GM19035 (cell line): Measurements from ENCODE around the gene ZNF407.

ENCODE experiments used
- ATAC-seq: cut with Tn5 transposase; IDR thresholded peaks from one replicate; pipeline ENCODE4 v1.9.1; 2021; ENCODE audit not compliant: unreplicated experiment

ZNF407 gene

GRCh38 chr18:74995419-74995736 lies 397.7 kb downstream of the ZNF407 start:
- no peak for ATAC-seq

GRCh38 chr18:74996055-74996454 lies 398.4 kb downstream of the ZNF407 start:
- ATAC-seq: no peak

- ATAC-seq: no peak
Measured at GRCh38 chr18:74996996-74997395, 399.3 kb downstream of the ZNF407 start.

DNA sequence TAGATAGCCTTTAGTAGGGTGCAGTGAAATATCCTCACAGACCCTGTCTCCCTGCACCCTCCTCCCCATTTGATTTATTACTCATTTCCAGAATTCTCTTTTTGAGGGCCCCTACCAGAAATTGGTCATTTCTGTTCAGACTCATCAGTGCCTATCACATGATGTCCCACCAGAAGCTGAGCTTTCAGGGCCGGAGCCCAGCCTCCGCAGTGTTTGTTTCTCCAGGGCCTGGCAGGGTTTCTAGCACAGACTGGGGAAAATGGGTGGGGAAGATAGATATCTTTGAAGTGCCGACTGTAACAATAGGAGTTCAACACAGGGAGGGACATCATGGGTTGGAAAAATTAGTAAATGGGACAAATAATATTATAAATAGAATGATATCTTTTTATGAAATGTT lies 403.2 kb downstream of the ZNF407 start:
- no peak for ATAC-seq

DNA sequence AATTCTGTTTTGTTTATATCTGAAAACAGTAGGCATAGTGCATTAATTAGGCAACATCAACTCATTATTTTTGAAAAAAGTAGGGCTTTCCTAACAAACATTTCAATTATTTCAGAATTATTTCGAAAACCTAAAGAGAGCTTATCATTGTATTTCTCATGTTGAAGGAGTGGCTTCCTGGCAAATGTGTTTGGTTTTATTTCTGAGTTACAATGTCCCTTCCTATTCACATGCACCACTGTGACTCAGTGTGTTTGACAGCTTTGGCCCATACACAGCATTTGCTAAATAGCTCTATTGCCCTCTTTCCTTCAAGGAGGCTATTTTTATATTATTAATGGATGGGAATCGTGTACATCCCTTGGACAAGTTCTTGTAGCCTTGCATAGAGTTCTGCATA lies 405.4 kb downstream of the ZNF407 start:
- no peak for ATAC-seq

DNA sequence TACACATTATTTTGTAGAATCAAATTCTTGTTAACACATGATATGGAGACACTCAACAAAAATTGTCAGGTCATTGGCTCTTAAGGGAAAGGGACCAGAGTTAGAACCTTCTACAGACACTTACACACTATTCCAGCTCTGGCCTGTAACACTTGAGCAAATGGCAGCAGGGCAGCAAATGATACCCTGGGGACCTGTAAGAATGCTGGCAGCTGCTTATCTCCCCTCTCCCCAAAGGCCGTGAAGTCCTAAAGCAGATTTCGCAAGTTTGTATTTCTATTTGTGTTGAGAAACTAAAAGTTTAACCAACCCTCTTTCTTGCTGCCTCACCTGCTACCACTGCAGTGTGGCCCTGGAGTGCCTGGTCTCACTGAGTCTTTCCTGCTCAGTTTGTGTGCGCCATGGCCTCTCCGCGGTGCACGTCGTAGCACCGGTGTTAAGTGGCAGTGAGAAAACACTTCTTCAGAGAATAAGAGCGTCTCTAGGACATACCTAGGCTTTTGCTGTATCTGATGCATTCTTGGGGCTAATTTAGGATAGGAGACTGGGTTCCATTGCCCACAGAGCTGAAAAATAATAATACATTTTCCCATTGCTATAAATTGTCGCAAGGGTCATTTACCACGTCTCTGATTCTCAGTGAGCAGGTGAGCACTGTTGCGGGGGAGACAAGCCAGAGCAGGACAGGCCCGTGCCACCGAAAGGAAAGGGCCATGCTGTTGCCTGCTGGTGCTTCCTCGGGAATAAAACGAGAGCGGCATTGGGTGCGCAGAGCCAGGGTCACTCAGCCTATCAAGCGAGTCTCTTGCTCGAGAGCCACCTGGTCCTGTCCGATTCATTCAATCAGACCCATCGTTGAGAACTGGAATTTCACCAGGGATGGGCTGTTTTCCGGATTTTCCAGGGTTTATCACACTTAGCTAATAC lies 406.4 kb downstream of the ZNF407 start:
- no peak for ATAC-seq

DNA sequence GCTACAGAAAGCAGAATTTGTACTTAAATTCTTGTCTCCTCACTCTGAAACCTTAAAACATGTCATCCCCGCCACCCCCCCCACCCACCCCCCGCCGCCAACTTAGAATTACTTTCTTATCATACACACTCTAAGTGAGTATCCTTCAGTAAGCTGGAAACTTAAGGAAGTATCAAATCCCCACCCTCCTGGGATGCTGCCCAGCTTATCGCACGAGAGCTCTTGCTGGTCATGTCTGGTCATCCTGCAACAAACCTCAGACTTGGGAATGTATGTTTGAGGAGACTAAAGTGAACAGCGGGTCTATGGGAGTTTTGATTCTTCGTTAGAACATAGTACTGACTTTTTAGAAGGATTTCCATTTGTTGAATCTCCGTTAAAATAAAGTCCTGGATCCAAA lies 408.0 kb downstream of the ZNF407 start:
- no peak for ATAC-seq

- ATAC-seq: no peak
Measured at GRCh38 chr18:75008186-75008585, 410.5 kb downstream of the ZNF407 start.

DNA sequence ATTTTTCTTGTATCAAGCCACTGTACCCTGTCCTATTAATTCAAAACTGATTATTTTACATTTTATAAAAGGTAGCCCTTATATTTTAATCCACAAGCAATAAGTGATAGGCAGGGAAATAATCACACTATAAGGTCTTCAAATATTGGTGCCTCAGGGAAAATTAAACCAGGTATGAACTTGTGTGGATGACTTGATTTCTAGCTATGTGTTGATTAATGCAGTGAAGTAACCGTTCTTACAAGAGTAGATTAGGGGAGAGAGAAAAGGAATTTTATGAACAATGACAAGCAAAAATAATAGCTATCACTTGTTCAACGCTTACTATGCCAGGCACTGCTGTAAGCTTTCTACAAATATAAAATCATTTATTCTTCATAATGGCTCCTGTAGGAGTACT lies 411.6 kb downstream of the ZNF407 start:
- ATAC-seq: no peak

DNA sequence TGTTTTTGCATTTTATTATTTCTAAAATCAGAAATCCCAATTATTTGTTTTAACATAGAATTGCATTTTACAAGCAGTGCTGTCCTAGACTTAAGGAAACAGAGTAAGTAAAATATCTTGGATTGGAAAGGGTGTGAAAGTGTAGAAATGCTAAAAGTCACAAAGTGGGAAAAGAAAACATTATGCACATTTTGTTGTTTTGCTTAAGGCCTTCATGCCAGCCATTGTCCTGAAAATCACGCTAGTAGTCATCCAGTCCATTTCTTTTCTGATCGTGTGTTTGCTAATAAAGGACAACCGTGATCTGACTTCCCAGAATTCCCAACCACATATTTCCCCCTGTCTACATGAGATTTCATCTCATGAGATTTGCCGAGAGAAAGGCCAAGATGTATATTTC lies 412.2 kb downstream of the ZNF407 start:
- ATAC-seq: no peak

- ATAC-seq: no peak
Measured at GRCh38 chr18:75010278-75010677, 412.6 kb downstream of the ZNF407 start.

DNA sequence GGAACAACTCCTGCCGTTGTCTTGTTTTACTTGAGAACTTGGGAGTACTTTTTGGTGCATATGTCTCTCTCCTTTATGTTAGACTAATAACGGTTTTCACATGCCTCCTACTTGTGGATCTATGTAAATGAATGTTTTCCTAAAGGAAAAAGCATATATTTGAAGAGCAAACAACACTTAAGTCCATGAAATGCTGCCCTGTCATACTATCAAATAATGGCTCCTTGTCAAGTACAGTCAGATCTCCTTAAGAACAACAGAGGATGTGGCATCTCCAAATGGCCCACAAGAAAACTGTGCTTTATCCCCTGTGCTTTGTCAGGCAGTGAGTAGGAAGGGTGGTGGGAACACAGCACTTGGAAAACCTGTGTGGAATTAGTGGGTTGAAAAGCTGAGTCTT lies 413.0 kb downstream of the ZNF407 start:
- ATAC-seq: no peak

DNA sequence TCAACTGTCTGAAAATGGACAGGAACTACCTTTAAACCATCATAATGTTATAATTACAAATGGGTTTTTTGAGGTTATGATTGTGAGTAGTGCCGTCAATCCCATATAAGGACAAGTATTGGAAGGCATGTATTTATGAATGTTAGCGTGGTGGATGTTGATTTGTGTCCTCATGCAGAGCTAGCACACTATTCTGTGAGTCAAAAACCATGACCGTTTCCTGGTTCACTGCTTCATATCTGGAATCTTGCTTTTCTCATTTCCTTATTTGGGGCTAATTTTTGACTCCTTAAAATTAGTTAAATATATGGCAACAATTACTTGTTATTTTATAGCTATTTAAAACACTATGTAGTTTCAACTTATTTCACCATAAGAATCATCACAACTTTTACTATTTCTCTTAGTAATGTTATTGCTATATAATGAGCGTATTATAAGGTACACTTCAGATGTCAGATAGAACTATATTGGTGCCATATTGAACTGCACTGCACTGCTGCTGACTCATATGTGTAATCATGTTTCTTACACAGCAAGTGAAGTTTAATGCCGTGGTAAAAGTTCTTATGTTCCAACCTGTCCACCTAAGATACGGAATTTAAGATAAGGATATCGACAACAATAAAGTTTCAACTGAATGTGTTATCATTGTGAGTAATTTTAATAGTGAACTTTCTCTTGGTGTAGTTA lies 418.5 kb downstream of the ZNF407 start:
- ATAC-seq: peak; percentile 87

- no peak for ATAC-seq
Measured at GRCh38 chr18:75023473-75023872, 425.8 kb downstream of the ZNF407 start.

- ATAC-seq: no peak
Measured at GRCh38 chr18:75024871-75025270, 427.2 kb downstream of the ZNF407 start.

DNA sequence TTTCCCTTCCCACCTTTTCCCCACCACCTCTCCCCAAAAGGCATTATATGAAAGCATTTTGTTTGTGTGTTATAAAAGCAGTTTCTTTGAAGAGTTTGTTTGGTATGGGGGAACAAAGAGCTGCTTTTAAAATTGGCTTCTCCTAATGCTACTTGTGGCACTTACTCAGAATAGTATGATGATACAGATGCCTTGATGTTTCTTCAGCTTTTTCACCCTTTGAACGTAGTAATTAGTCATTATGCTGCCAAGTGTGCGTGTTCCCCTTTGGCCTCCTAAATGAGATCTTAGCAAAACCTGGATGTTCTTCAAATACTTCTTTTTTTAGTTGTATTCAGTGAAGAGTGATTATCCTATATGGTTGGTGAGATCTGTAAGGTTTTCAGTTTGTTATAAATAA lies 427.9 kb downstream of the ZNF407 start:
- no peak for ATAC-seq

DNA sequence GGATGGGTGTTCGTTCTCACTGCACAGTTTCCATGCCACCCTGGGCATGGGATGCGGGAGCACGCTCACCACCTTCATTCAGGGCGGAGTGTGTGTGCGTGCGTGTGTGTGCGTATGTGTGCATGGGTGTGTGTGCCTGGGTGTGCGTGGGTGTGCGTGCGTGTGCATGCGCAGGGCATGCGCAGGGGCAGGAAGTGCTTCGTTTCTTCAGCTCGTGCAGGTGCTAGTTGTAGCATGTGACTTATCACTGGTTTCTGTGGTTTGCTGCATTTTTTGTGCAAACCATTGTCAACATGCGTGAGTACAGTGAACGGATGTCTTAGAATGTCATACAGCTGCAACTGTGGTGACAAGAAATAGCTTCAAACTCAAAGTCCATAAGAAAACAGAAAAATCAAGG lies 431.8 kb downstream of the ZNF407 start:
- no peak for ATAC-seq

DNA sequence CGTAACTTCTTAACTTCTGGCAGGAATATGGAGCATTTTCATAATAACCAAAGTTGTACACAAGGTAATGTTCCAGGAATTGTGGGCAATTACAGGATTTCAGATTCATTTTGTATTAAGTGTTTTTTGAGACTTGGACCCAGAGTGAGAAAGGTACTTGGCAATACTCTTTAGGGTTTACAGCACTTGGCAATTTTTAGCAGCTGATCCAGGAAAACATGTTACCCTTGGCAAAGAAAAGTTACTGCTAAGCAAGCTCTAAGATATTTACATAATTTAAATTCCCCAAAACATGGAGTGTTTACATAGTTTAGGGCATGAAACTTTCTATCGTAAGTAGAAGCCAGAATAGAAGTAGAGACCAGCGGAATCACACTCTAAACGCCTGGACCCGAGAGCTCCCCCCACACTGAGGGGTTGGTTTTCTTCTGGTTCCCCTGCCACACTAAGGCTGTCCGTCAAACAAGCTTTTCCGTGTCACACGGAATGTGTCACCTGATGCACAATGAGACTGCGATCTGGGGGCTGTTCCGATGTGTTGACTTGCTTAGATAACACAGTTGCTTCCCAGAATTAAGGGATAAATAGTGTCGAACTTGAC lies 434.1 kb downstream of the ZNF407 start:
- ATAC-seq: no peak

DNA sequence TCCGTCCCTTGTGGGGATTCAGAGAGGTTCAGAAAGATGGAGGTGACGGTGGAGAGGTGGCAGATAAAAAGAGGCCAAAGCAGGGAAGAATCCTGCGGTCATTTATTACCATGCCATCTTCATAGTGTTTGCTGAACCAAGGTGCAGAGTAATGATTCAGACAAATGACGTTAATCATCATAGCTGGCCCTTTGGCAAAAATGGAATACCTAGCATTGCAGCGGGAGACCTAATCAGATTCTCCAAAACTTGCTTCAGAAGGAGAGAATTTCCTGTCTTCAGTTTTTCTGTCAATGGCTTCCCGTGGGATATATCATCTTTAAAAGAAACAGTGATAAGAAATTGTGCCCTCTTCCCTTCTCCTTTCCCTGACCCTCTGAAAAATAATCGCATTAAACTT lies 435.8 kb downstream of the ZNF407 start:
- ATAC-seq: no peak

- no peak for ATAC-seq
Measured at GRCh38 chr18:75034937-75035336, 437.3 kb downstream of the ZNF407 start.

DNA sequence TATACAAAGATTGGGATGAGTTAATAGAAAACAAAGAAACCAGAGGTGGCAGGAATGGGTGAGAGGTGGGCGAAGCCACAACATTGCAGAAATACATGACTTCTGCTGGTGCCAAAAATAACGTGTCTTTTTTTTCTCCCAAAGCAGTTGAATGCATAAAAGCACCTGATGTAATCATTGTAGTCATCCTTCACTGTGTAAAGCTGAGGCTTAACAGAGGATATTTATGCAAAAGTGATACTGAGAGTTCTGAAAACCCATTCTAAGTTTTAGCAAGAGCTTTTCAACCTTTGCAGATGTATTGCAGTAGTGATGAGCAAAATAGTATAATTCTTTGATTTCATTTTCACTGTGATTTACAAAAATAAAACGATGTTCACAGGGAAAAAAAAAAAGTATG lies 438.3 kb downstream of the ZNF407 start:
- ATAC-seq: no peak
